Daoy (cell line): Measurements from ENCODE around the gene KRT5. TPM values are rescaled to one million over a fixed set of nuclear protein-coding genes. Genes with fewer than 3 reads are reported as not detected.
"Not testable (repeated sequence)": the region's sequence is repeated elsewhere in the genome, so short reads cannot be mapped to it uniquely, and the experiment has no call there.

ENCODE experiments used
- DNase-seq: peaks from one replicate; pipeline ENCODE4 v3.0.0-alpha.2; 2015; ENCODE audit warnings: low read depth
- total RNA-seq: library from RNA; depleted of rRNA; stranded (reverse); fragments of >200 nt; shearing (Covaris generic); gene quantifications from 2 replicates; pipeline ENCODE4 v1.2.3, GENCODE V29; 2014; rRNA removed

The KRT5 gene
- total RNA-seq, 1 experiment from 2014 or later: not detected

DNA sequence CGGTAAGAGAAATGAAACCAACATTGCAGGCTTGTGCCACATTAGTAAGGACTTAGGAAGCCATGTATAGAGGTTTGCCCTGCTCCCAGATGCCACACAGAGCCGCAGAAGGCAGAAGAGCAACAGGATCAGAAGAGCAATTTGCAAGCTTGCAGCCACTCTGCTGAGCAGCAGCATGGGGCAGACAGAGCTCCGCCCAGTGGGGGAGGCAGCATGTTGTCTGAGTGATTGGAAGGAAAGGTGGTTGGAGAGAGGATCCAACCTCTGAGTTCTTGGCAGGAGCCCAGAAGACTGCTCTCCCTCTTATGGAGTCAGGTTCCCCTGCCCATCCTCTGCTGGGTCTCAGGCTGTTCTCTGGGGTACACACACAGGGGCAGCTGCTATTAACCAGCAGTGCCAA, 24.8 kb downstream of the KRT5 start:
- DNase-seq: peak; percentile 68

DNA sequence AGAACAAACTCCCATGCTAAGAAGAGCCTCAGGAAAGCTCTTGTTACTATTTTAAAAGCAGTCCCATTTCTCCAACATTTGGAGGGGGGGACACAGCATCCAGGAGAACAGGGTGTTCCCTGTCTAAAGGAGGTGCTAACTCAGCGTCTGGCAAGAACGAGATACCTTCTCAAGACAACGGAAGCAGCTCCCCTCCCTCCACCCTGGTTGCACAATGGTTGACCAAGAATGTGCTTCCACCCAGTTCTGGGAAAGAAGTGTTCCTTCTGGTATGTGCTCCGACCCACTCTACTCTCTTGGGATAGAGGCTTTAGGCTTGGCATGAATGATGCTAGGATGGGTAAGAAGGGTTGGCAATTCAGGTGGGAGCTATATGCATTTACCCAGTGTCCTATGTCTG, 25.7 kb downstream of the KRT5 start:
- DNase-seq: peak; percentile 25

DNA sequence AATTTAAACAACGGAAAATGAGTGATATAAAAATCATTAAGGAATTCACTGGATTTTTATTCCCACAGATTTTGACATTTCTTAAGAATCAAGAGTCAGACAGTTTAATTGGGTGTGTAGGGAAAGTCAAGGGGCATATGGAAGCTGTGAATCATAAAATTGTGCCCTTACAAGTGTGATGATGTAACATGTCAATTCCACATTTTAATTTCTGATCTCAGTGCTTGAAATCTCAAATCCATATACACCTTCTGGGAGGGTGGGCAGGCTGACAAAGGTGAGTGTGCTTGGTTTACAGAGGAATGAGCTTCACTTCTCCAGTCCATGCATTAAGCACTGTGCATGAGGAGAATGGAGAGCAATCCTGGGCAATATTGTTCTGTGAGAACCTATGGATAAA, 26.1 kb downstream of the KRT5 start:
- DNase-seq: no peak

DNA sequence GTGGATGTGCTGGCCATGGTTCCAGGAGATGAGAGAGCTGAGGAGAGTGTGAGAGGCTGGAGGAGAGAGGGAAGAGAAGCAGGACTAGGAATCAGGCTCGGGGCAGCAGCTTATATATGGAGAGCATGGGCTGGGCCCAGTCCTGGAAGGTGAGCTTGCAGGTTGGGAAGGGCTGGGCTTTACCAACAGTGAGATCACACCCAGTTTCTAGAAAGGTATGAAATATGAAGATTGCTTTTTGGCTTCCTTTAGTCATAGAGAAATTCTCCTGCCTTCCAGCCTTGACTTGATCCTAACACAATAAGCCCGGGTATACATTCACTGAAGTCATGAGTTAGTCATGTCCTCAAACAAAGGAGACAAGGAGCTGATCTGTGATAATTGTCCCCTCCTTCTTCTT, 27.0 kb downstream of the KRT5 start, which contains the start of gene KRT6A:
Gene KRT6A, minus strand, starts transcription at position 86 of the 400 bp plus-strand sequence. Its CDS starts 69 bp downstream, at position 17.
- no peak for DNase-seq

DNA sequence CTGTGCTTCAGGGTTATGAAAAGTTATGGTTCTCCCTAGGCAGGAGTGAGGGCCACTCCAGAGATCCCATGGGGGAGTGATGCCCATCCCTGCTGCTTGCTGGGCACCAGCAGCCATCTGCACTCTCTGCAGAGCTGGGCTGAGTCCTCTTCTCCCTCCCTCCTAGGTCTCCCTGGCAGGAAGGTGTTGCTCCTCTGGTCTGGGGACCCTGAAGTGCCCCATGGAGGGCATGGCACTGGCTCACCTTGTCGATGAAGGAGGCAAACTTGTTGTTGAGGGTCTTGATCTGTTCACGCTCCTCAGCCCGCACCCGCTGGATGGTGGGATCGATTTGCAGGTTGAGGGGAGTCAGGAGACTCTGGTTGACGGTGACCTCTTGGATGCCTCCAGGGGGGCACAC, 27.8 kb downstream of the KRT5 start:
- DNase-seq: not testable (repeated sequence)

DNA sequence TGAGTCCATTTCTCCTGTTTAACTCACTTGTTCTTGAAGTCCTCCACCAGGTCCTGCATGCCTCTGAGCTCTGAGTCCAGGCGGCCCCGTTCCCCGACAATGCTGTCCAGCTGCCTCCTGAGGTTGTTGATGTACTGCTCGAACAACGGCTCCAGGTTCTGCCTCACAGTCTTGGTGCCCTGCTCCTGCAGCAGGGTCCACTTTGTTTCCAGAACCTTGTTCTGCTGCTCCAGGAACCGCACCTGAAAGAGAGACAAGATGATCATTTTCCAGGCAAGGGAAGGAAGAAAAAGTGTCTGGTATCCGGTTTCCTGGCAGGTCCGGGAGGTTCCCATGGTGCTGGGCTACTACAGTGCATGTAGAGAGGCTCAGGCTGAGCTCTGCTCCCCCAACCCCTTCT, 28.7 kb downstream of the KRT5 start:
- DNase-seq: not testable (repeated sequence)

DNA sequence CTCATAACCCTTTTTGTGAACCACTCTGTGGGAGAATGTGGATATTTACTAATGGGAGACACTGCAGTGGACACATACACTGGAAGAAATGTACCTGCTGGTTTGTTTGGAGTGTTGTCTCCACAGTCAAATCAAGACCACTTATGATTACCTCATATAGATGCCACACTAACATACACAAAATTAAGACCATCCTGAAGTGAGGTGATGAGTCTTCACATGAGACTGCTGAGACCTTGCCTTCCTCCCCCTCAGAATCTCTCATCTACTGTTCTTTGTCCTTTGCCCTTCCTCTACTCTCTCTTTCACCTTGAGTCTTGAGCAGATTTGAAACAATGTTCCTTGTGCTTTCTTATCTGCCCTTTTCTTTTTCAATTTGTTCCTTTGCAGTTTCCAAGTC, 31.5 kb downstream of the KRT5 start:
- DNase-seq: no peak

DNA sequence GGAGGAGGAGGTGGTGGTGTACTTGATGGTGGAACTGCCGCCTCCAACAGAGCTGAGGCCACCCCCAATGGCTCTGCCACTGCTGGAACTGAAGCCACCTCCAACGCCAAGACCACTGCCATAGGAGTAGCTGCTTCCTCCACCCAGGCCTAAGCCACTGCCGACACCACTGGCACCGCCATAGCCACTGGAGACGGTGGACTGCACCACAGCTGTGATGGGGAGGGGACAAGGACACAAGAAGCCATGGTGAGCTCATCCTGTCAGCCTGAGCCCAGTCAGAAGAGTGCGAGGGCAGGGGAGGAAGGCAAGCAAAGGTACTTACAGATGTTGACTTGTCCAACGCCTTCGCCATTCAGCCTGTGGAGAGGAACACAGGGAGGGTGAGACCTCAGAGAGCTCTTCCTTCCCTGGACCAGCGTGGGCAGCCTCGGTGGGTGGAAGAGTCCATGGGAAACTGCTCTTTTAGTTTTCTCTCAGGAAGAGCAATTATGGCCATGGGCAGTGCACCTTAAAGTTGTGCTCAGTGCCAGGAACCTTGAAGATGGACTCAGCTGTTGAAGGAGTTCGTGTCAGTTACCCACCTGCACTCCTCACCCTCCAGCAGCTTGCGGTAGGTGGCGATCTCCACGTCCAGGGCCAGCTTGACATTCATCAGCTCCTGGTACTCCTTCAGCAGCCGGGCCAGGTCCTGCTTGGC, 32.3 kb downstream of the KRT5 start:
- DNase-seq: not testable (repeated sequence)

DNA sequence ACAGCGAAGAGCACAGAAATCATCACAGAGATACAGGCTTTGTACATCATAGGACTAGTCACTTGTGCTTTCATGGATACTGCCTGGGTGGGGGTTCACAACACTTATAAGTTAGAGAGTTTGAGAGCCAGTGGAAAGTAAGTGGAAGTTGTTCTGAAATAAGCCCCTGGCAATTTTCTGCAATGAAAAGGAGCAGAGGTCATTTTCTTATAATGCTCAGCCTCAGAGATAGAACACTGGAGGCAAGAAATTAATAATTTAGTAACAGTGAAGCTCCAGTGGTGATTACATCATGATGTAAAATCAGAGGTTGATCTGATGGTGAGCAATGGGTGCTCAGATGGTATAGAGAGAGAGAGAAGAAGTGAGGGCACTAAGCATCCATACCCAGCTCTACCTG, 33.0 kb downstream of the KRT5 start:
- DNase-seq: no peak

DNA sequence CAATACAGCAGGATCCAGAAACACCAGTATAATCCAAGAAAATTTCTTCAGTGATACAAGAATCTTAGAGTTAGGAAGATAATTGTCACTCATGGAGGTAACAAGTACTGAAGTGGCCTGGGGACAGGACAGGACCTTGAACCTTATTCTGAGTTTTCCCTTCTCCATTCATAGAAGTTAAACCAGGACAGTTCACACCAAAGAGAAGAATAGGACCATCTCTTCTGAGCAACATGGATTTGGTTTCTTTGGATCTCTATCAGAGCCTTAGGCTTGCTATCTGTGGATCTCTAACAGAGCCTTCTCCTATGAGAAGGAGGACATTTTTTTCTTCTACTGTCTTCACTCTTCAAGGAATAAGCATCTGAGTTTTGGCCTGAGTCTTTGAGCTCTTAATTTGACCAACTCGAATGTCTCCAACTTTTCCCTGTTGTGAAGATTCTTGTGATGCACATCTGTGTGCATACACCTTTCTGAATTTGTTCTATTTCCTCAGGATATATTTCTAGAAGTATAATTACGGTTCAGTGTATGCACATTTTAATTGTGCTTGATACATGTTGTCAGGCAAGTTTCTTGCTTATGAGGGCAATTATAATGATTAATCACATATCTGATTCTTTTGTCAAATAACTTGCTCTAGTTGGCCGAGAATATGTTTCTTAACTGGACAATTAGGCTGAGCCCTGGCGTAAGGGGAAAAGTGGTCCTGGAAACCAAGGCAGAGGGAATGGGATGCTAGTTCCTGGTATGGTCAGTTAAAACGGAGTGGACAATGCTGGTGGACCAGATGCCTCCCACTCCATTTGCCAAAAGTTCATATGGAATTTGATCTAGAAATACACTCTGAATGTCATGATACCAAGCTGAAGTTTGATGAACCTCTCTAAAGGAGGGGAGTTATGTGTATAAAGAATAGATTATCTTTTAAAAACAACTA, 33.8 kb downstream of the KRT5 start:
- DNase-seq: no peak

DNA sequence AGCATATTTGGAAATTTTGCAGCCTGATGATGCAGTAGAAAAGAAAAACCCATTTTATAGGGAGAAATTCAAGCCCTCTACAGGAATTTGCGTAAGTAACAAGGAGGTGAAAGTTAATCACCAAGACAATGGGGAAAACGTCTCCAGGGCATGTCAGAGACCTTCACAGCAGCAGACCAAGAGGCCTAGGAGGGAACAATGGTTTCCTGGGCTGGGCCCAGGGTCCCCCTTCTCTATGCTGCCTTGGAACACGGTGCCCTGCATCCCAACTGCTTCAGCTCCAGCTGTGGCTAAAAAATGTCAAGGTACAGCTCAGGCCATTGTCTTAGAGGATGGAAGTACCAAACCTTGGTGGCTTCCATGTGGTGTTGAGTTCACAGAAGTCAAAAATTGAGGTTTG, 40.1 kb downstream of the KRT5 start:
- DNase-seq: no peak

DNA sequence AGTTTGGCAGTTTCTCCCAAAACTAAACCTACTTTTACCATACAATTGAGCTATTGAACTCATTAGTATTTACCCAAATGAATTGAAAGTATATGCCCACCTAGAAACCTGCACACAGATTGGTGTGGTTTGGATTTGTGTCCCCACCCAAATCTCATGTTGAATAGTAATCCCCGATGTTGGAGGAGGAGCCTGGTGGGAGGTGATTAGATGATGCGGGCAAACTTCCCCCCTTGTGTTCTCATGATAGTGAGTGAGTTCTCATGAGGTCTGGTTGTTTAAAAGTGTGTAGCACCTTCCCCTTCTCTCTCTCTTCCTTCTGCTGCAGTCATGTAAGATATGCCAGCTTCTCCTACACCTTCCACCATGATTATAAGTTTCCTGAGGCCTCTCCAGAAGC, 42.5 kb downstream of the KRT5 start:
- no peak for DNase-seq

DNA sequence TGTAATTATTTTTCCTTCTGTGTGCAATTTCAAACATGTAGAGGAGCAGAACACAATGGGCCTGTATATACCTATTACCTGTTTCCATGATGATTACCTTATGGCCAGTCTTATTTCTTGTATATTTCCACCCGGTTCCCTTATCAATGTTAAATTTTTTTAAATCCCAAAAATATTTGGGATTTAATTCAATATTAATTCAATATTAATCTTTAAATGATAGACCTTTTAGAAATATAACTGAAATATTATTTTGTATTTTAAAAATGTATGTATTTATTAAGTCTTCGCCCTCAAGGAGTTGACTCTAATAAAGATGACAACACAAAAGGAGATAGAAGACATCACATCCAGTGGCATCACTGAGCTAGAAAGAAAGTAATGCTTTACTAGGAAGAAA, 46.0 kb downstream of the KRT5 start:
- DNase-seq: no peak

DNA sequence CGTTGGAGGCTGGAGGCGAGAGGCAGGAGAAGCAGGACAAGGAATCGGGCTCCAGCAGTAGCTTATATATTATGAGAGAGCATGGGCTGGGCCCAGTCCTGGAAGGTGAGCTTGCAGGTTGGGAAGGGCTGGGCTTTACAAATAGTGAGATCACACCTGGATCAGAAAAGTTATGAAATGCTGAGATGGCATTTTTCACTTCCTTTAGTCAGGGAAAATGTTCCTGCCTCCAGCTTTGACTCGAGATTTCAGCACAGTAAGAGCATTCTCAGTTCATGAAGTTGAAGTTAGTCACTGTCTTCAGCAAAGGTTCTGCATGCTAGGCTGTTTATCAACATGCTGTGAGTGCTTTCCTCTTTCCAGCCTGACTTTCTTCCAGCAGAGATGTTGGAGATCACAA, 46.4 kb downstream of the KRT5 start, which contains the start of gene KRT6C:
Gene KRT6C, minus strand, starts transcription at position 38 of the 400 bp plus-strand sequence. CDS start 68 bp downstream, outside the sequence.
- DNase-seq: no peak

DNA sequence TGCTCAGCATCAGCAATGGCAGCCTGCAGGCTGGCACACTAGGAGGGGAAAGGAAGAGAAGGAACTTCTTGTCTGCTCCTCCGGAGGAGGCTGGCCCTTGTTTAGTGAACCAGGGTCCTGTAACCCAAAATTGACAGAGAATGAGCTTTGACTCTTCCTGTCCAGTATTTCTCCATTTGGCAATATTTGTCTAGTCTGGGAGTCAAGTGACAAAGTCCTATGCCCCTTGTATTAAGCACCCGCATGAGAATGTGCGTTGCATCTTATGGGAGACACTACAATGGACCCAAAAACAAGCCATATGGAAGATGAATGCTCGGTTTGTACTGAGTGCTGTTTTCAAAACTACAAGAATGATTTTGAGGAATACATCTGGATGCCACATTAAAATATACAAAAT, 50.3 kb downstream of the KRT5 start:
- no peak for DNase-seq

DNA sequence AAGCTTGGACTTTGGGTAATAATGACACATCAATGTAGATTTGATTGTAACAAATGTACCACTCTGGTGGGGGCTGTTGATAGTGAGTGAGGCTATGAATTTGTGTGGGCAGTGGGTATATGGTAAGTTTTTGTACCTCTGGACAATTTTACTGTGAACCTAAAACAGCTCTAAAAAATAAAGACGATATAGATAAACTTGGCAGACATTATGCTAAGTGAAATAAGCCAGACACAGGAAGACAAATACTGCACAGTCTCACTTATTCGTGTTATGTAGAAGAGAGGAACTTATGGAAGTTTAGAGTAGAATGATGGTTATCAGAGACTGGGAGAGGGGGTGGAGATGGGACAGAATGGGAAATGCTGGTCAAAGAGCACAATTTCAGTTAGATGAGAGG, 55.3 kb downstream of the KRT5 start:
- DNase-seq: no peak

Other genes starting within 250 kb of the KRT5 start
- gene KRT86, start 245.7 kb downstream of the KRT5 start, total RNA-seq: 0.40 and 0.65 TPM in 2 replicates
- gene KRT81, start 228.9 kb downstream of the KRT5 start, total RNA-seq: 0.74 and 1.0 TPM in 2 replicates
- not detected in 2 replicates for gene KRT83, start 199.0 kb downstream of the KRT5 start, total RNA-seq
- gene KRT85, start 152.9 kb downstream of the KRT5 start, total RNA-seq: 0.80 TPM in 1 of 2 replicates, not detected in the other
- gene KRT84, start 134.7 kb downstream of the KRT5 start, total RNA-seq: not detected in 2 replicates
- not detected in 2 replicates for gene KRT82, start 114.1 kb downstream of the KRT5 start, total RNA-seq
- gene KRT75, start 86.0 kb downstream of the KRT5 start, total RNA-seq: 1.1 and 2.7 TPM in 2 replicates
- not detected in 2 replicates for gene KRT6B, start 68.2 kb downstream of the KRT5 start, total RNA-seq
- gene KRT6C, start 46.6 kb downstream of the KRT5 start, total RNA-seq: not detected in 2 replicates
- gene KRT6A, start 27.1 kb downstream of the KRT5 start, total RNA-seq: not detected in 2 replicates
- not detected in 2 replicates for gene KRT71, start 32.8 kb upstream of the KRT5 start, total RNA-seq
- not detected in 2 replicates for gene KRT74, start 53.4 kb upstream of the KRT5 start, total RNA-seq
- gene KRT72, start 81.1 kb upstream of the KRT5 start, total RNA-seq: not detected in 2 replicates
- gene KRT73, start 98.2 kb upstream of the KRT5 start, total RNA-seq: not detected in 2 replicates
- 0.03 and 0.40 TPM in 2 replicates for gene KRT2, start 131.8 kb upstream of the KRT5 start, total RNA-seq
- gene KRT1, start 160.0 kb upstream of the KRT5 start, total RNA-seq: not detected in 2 replicates
- gene KRT77, start 183.1 kb upstream of the KRT5 start, total RNA-seq: not detected in 2 replicates